Spinal cord (tissue), 10 donors: ENCODE results near the gene ASCC3. TPM values are rescaled to one million over a fixed set of nuclear protein-coding genes. Genes with fewer than 3 reads are reported as not detected.

Source experiments
- DNase-seq, 6 donors: peaks; one replicate each; pipeline versions ENCODE4 v3.0.0 to v3.0.0-alpha.2; 2013 to 2015; ENCODE audit warnings: low spot score in 6 of 6, low read depth in 4 of 6
- H3K27ac ChIP-seq: one replicate; pipeline ENCODE4 v1.5.1; 2013; ENCODE audit warnings: low read depth, low read length, control low read depth
- H3K27me3 ChIP-seq: one replicate; pipeline ENCODE4 v1.6.1; 2013; ENCODE audit warnings: low read length; ENCODE audit not compliant: control insufficient read depth, insufficient read depth
- H3K36me3 ChIP-seq: one replicate; pipeline ENCODE4 v1.6.1; 2013; ENCODE audit warnings: low read length; ENCODE audit not compliant: control insufficient read depth, insufficient read depth
- H3K4me1 ChIP-seq: one replicate; pipeline ENCODE4 v1.6.1; 2013; ENCODE audit warnings: low read length; ENCODE audit not compliant: control insufficient read depth, insufficient read depth
- H3K4me3 ChIP-seq: one replicate; pipeline ENCODE4 v1.5.1; 2013; ENCODE audit warnings: low read depth, low read length, control low read depth
- H3K9me3 ChIP-seq: one replicate; pipeline ENCODE4 v1.6.1; 2013; ENCODE audit warnings: low read length; ENCODE audit not compliant: control insufficient read depth, insufficient read depth
- WGBS: methylation state at CpG from one replicate; pipeline ENCODE4 v1.1.5; 2013; ENCODE audit warnings: missing lambda C conversion rate; ENCODE audit not compliant: insufficient coverage; 5-methylcytosine and 5-hydroxymethylcytosine counted together
- polyA plus RNA-seq, 2 donors: library from polyadenylated mRNA; unstranded; fragments of 120-200 nt; gene quantifications; one replicate each; pipeline ENCODE4 v1.2.1, GENCODE V29; 2013; ENCODE audit not compliant: insufficient read length in 2 of 2
- total RNA-seq, 2 donors: library from RNA; depleted of rRNA in 1 of 2; stranded (reverse); fragments of 120-200 nt in 1 of 2; fragments of >200 nt in 1 of 2; gene quantifications; one replicate each; pipeline versions ENCODE4 v1.2.3 to v1.2.4, GENCODE V29; 2013 to 2014
- donor health status: healthy.

Gene ASCC3
- total and polyA plus RNA-seq, 4 donors, result 19.7 to 53.3 (median 28.8) TPM

DNA sequence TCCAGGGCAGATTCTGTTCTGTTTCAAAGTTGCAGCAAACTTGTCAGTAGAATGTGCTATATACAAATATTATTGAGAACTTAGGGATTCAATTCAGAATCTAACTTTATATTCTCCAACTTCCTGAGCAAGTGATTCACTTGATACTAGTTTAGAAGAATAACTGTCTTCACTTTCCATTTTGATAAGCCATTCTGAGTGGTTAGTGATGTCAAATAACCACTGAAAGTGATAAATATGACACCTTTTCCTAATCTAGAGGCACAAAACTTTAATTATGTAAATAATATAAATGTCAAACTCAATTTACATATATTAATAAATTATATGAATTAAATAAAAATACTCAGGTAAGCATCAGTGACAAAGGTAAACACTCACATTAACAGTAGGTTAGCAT, 395.9 kb downstream of the ASCC3 start:
- H3K27ac ChIP-seq, result no peak overlapping the region
- DNase-seq, result no peak
- no peaks in the 10 kb centered on the region for H3K4me1 ChIP-seq
- no peaks in the 10 kb centered on the region for H3K9me3 ChIP-seq
- no peaks in the 10 kb centered on the region for H3K27me3 ChIP-seq
- H3K4me3 ChIP-seq, result no peak overlapping the region
- H3K36me3 ChIP-seq, result no peaks in the 10 kb centered on the region

DNA sequence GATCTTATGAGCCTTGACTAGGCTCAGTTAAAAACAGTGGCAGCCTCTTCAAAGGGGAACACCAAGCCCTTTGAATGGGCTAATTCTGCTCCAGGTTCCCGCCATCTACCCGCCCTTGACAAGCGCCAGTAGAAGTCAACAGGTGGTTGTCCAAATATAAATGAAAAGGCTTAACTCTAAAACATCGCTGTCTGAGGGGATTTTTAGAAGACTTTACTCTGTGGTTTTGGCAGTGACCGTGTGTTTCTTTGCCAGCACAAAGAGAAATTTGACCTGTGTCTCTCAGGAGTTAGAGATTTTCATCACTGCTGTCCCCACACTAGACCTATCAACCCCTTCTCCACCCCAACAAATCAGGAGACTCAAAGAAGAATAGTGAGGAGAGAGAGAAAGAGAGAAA, 396.7 kb downstream of the ASCC3 start:
- no peak overlapping the region for H3K27ac ChIP-seq
- no peaks in the 10 kb centered on the region for H3K9me3 ChIP-seq
- no peaks in the 10 kb centered on the region for H3K36me3 ChIP-seq
- H3K4me3 ChIP-seq, result no peak overlapping the region
- H3K4me1 ChIP-seq, result no peaks in the 10 kb centered on the region
- no peak for DNase-seq
- H3K27me3 ChIP-seq, result no peaks in the 10 kb centered on the region
- WGBS, result 88% methylated on average over 3 of the region's 5 CpGs

DNA sequence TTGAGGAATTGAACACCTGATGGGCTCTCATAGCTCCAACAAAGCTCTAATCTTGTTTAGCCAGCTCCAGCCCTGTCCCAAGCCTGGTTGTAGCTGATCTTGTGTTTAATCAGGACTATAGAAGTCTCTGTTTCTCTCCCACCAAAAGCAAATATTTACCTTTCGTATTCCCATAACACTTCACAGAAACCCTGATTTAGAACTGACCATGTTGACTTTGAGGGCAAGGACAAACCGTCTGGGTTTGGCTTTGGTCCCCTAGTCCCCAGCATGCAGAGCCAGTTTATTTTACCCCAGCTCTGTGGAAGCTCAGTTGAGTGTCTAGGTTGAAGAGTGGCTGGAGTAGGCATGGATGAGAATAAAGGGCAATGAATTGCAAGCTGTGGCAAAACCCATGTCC, 398.4 kb downstream of the ASCC3 start:
- DNase-seq, result no peak
- 88% methylated on average over 1 of the region's 2 CpGs for WGBS
- Histone ChIP-seq H3K4me1 (no peaks in the 10 kb centered on the region), H3K36me3 (no peaks in the 10 kb centered on the region), H3K27me3 (peaks cover 2% of the 10 kb centered on the region), H3K9me3 (no peaks in the 10 kb centered on the region), H3K4me3 (no peak overlapping the region), H3K27ac (no peak overlapping the region)

DNA sequence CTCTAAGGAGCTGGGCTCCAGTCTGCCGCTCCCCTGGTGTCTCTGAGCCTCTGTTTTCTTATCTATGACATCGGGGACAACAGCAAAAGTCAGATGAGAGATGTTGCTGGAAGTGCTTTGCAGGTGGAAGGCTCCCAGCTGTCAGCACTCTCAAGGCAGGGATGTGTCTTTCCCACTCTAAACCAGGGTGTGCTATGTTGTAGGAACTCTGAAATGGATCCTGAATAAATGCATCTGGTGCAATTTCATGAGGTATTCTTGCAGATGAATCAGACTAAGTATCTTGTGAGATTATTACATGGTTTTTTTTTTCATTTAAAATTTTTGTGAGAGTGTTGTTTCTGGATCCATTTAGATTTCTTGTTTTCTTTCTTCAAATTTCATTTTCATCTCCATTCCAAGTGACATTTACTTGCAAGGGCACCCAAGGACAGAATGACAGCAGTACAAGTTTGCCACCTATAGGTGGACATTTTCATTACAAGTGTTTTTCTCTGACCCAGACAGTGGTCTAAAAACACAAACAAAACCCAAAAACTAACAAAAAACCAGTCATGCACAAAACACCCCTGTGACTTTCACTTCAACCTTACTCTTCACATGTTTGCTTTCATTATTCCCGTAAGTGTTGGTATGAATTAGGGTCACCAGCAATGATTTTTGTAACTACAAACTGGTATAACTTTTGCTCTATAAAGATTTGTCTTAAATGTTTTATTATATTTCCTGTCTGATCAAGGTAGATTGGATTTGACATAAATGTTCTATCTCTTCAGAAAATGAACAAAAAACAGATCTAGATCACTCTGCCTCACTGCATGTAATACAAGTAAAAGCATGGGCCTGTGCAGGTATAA, 401.7 kb downstream of the ASCC3 start:
- no peaks in the 10 kb centered on the region for H3K4me1 ChIP-seq
- no peak overlapping the region for H3K4me3 ChIP-seq
- H3K27ac ChIP-seq, result no peak overlapping the region
- peaks cover 9% of the 10 kb centered on the region for H3K27me3 ChIP-seq
- H3K36me3 ChIP-seq, result no peaks in the 10 kb centered on the region
- 93% methylated on average over 2 of the region's 3 CpGs for WGBS
- peaks cover 2% of the 10 kb centered on the region for H3K9me3 ChIP-seq
- peak in 2 of 6 donors; percentile 52 to 68 for DNase-seq

DNA sequence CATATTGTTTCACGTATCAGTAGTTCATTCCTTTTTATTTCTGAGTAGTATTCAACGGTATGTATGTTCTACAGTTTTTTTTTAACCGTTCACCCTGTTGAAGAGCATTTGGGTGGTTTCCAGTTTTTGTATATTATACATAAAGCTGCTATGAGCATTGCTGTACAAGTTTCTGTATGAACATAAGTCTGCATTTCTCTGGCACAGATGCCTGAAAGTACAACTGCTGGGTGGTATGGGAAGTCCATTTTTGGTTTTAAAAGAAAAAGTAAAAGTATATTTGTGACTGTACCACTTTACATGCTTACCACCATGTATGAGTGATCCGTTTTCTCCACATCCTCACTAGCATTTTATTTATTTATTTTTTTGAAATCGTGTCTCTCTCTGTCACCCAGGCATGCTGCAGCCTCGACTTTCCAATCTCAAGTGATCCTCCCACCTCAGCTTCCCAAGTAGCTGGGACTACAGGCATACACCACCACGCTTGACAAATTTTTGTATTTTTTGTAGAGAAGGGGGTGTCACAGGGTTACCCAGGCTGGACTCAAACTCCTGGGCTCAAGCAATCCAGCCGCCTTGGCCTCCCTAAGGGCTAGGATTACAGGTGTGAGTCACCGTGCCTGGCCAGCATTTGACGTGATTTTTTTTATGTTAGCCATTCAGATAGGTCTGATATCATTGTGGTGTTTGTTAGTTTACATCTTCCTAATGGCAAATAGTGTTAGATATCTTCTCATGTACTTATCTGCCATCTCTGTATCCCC, 405.4 kb downstream of the ASCC3 start:
- Histone ChIP-seq H3K9me3 (peaks cover 2% of the 10 kb centered on the region), H3K27me3 (peaks cover 42% of the 10 kb centered on the region), H3K4me1 (no peaks in the 10 kb centered on the region), H3K27ac (no peak overlapping the region), H3K4me3 (no peak overlapping the region), H3K36me3 (no peaks in the 10 kb centered on the region)
- no peak for DNase-seq
- 85% methylated on average over 5 of the region's 10 CpGs for WGBS

DNA sequence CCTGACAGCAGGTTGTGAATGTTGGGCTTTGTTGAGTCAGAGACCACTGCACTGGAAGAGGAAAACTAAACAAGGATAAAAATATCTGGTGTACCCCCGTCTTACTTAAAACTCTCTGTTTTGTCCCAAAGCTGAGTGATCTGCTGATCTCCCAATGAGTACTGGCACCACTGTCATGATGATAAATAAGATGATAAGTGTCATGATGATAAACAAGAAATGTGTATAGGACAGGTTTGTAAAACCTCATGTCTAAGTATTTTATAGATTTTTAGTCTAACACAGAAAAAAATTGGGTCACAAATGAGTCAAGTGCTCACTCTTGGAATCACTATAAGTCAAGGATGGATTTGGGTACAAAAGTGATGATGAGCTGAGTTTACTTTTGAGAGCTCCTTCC, 407.9 kb downstream of the ASCC3 start:
- Histone ChIP-seq H3K36me3 (no peaks in the 10 kb centered on the region), H3K27me3 (peaks cover 65% of the 10 kb centered on the region), H3K27ac (no peak overlapping the region), H3K9me3 (peaks cover 5% of the 10 kb centered on the region), H3K4me3 (no peak overlapping the region), H3K4me1 (peaks cover 5% of the 10 kb centered on the region)
- WGBS, result no CpG with 5 or more reads among the region's 1 CpG
- DNase-seq, result no peak

DNA sequence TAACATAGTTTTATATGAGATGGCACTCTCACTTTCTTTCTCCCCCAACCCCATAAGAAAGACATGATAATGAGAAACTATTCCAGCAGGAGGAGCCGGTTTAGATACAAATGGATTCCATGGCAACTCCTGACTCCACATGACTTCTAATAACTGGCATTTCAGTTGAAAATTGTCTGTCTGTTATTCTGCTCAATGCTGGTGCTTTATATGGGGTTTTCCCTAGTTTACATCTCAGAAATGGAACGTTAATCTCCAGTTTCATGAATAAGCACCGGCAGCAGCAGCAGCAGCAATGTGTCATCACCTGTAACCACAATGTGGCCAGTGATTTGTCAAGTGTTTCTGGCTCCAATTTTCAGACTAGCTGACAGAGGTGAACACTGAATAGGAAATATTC, 408.5 kb downstream of the ASCC3 start:
- Histone ChIP-seq H3K4me1 (peaks cover 8% of the 10 kb centered on the region), H3K4me3 (no peak overlapping the region), H3K27me3 (peaks cover 70% of the 10 kb centered on the region), H3K27ac (no peak overlapping the region), H3K36me3 (no peaks in the 10 kb centered on the region), H3K9me3 (peaks cover 5% of the 10 kb centered on the region)
- WGBS, result 22% methylated on average over 2 of the region's 3 CpGs
- no peak for DNase-seq

DNA sequence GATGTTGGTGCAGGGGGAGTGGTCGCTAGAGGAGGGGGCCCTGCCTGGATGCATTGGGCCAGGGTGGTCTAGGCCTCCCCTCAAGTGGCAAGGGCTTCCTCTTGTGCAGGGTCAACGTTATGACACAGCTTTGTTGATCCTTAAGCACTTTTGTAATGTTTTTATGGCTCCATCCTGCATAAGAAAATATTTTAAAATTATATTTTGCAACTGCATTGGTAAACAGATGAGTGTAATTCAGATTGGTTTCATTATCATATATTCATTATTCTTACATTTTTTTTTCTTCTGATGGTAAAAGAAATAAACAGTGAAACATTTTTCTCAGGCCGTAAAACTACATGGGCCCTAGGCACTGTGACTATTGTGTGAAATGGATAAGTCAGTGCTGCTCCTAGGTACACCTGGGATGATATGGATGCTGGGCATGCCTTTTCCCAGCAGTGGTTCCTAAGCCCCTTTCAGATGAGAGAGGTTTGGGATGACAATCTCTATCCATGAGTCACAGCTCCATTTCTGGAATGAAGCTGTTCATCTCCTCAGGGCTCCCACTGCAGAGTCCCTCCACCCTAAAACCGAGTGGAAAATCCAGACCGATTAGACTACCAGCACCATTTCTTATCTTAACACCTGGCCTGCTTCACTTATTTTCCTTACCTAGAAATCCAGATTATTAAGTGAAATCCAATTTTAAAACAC, 410.6 kb downstream of the ASCC3 start:
- 72% methylated on average over 2 of the region's 5 CpGs for WGBS
- H3K4me1 ChIP-seq, result peaks cover 17% of the 10 kb centered on the region
- DNase-seq, result no peak

DNA sequence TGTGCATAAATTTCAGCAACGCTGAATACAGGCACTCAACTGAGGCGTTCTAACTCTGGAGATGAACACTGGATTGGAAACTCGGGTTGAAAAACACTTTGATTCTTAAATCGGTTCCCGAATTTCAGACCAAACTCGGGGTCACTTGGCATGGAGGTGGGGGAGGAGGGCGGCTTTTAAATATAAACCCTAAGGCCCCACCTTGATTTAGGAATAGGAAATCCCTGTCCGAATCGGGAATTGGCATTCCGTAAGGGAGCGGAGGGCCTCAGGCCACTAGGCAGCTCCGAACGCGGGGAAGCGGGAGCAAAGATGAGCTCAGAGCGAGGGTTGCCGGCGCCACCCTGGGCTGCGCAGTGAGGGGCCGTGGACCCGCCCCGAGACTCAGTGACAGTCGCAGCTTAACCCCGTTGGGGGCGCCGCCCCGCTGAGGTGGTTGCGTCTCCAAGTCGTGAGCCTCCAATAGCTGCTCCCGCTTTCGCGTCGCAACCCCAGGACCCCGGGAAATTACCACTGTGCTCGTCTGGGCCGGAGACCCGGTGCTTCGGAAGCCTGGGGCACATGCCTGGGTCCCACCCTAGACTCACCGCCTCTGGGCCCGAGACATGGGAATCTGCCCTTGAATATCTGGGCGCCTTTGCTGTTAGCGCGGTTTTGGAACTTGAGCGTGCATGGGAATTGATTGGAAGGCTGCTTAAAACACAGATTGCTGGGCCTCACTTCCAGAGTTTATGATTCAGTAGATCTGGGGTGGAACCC, 411.8 kb downstream of the ASCC3 start:
- 8% methylated on average over 40 of the region's 44 CpGs for WGBS
- DNase-seq, result peak in 1 of 6 donors; percentile 45
- no peak overlapping the region for H3K4me3 ChIP-seq
- no peaks in the 10 kb centered on the region for H3K36me3 ChIP-seq
- no peak overlapping the region for H3K27ac ChIP-seq
- peaks cover 97% of the 10 kb centered on the region for H3K27me3 ChIP-seq
- H3K4me1 ChIP-seq, result peaks cover 28% of the 10 kb centered on the region
- H3K9me3 ChIP-seq, result peaks cover 3% of the 10 kb centered on the region

More for the DNA sequence above, 410.6 kb downstream of the ASCC3 start:
- Histone ChIP-seq H3K4me3 (no peak overlapping the region), H3K9me3 (peaks cover 3% of the 10 kb centered on the region), H3K36me3 (no peaks in the 10 kb centered on the region), H3K27me3 (peaks cover 87% of the 10 kb centered on the region), H3K27ac (no peak overlapping the region)
